HCT116 (cell line): ENCODE data around the gene SAMD4A. TPM values are rescaled to one million over a fixed set of nuclear protein-coding genes. Genes with fewer than 3 reads are reported as not detected.

Experiments
- ATAC-seq: fragments of 200-7000 bp; cut with Tn5 transposase; 2 replicates; pipeline ENCODE4 v1.9.1; 2020; ENCODE audit warnings: mild to moderate bottlenecking, moderate library complexity
- BruUV-seq: library from RNA; stranded (reverse); fragments of 400-500 nt; replicated peaks from 2 replicates; lab custom pipeline; 2021; lab: Mats Ljungman, UMichigan
- CTCF ChIA-PET: fragments of 300-600 bp; sonication (Branson Sonifier 250); formaldehyde crosslinking; loops from one replicate; lab custom pipeline; 2021; ENCODE audit warnings: antibody characterized with exemption; lab: Charles Lee
- POLR2A ChIA-PET: fragments of 300-600, 350-600 bp; sonication (Branson Sonifier 250); formaldehyde crosslinking; loops from one replicate; lab custom pipeline; 2021; ENCODE audit warnings: antibody characterized with exemption; lab: Charles Lee
- RAD21 ChIA-PET, 2 experiments: fragments of 300-600 bp; sonication (Branson Sonifier 250); formaldehyde crosslinking; loops; one replicate each; lab custom pipeline; 2023; ENCODE audit warnings: low total read pairs in 2 of 2; ENCODE audit not compliant: uncharacterized antibody in 2 of 2, unreplicated experiment in 2 of 2, low non-redundant PET in 1 of 2; lab: Charles Lee
- DNase-seq: peaks from one replicate; pipeline ENCODE4 v3.0.0-alpha.2; 2010; ENCODE audit warnings: low read depth, low spot score
- H2AFZ ChIP-seq: fragments of 200-600 bp; shearing (Covaris generic), sonication (generic); 2 replicates; pipeline ENCODE4 v1.6.1; 2017; ENCODE audit warnings: low read depth, mixed run types, mixed read lengths, antibody characterized with exemption, low read length; ENCODE audit not compliant: poor library complexity, severe bottlenecking
- H3K27ac ChIP-seq: 2 replicates; pipeline ENCODE4 v1.5.1; 2012; ENCODE audit warnings: low read depth, low read length
- H3K27me3 ChIP-seq: fragments of 200-600 bp; sonication (generic); 2 replicates; pipeline ENCODE4 v1.6.1; 2016; ENCODE audit warnings: mixed run types, low read length, mixed read lengths; ENCODE audit not compliant: insufficient read depth
- H3K36me3 ChIP-seq, 2 experiments: fragments of 200-500 bp in 1 of 2; fragments of 200-600 bp in 1 of 2; sonication (Bioruptor generic) in 1 of 2; sonication (generic) in 1 of 2; 2 replicates each; pipeline versions ENCODE4 v1.5.1 to v1.6.1; 2014 to 2016; ENCODE audit warnings: low read length in 2 of 2, inconsistent platforms in 1 of 2, mixed read lengths in 1 of 2, mixed run types in 1 of 2; ENCODE audit not compliant: insufficient read depth in 2 of 2, control insufficient read depth in 1 of 2
- H3K4me1 ChIP-seq, 2 experiments: fragments of 200-600 bp in 1 of 2; sonication (generic) in 1 of 2; 2 replicates each; pipeline versions ENCODE4 v1.5.1 to v1.6.1; 2012 to 2017; ENCODE audit warnings: low read length in 2 of 2, inconsistent platforms in 1 of 2, mild to moderate bottlenecking in 1 of 2, mixed read lengths in 1 of 2, mixed run types in 1 of 2, moderate library complexity in 1 of 2; ENCODE audit not compliant: insufficient read depth in 2 of 2, control insufficient read depth in 1 of 2
- H3K4me2 ChIP-seq: fragments of 200-600 bp; sonication (generic); 2 replicates; pipeline ENCODE4 v1.6.1; 2017; ENCODE audit warnings: mixed run types, low read length, mixed read lengths
- H3K4me3 ChIP-seq, 2 experiments: fragments of 200-600 bp in 1 of 2; sonication (generic) in 1 of 2; replicated peaks in 1 of 2; 2 replicates each; pipeline ENCODE4 v1.5.1; 2011 to 2016; ENCODE audit warnings: low read length in 2 of 2, control low read depth in 1 of 2, low read depth in 1 of 2, mild to moderate bottlenecking in 1 of 2, mixed read lengths in 1 of 2, mixed run types in 1 of 2
- H3K79me2 ChIP-seq: fragments of 200-600 bp; sonication (generic); 2 replicates; pipeline ENCODE4 v1.6.1; 2017; ENCODE audit warnings: mild to moderate bottlenecking, mixed run types, low read length, moderate library complexity, mixed read lengths; ENCODE audit not compliant: insufficient read depth
- H3K9ac ChIP-seq: fragments of 200-600 bp; sonication (generic); 2 replicates; pipeline ENCODE4 v1.6.1; 2016; ENCODE audit warnings: low read length, mixed read lengths
- H3K9me2 ChIP-seq: fragments of 200-600 bp; sonication (generic), shearing (Covaris generic); 2 replicates; pipeline ENCODE4 v1.6.1; 2017; ENCODE audit warnings: mixed run types, mild to moderate bottlenecking, moderate library complexity; ENCODE audit not compliant: insufficient read depth
- H3K9me3 ChIP-seq, 2 experiments: fragments of 200-500 bp in 1 of 2; fragments of 200-600 bp in 1 of 2; sonication (Bioruptor generic) in 1 of 2; sonication (generic) in 1 of 2; 2 replicates each; pipeline ENCODE4 v1.6.1; 2014 to 2017; ENCODE audit warnings: low read length in 2 of 2, mixed read lengths in 2 of 2, inconsistent platforms in 1 of 2, low read depth in 1 of 2, mild to moderate bottlenecking in 1 of 2, mixed run types in 1 of 2, moderate library complexity in 1 of 2; ENCODE audit not compliant: control insufficient read depth in 1 of 2, insufficient read depth in 1 of 2
- H4K20me1 ChIP-seq: fragments of 200-600 bp; sonication (generic), shearing (Covaris generic); 2 replicates; pipeline ENCODE4 v1.6.1; 2017; ENCODE audit warnings: mixed run types, mild to moderate bottlenecking, moderate library complexity; ENCODE audit not compliant: insufficient read depth
- ATF3 ChIP-seq: IDR thresholded peaks from 2 replicates; pipeline ENCODE4 v1.6.1; 2012
- CEBPB ChIP-seq: IDR thresholded peaks from 2 replicates; pipeline ENCODE4 v1.6.1; 2012; ENCODE audit warnings: low read depth
- ELF1 ChIP-seq: IDR thresholded peaks from 2 replicates; pipeline ENCODE4 v1.6.1; 2012; ENCODE audit warnings: low read depth, borderline replicate concordance
- JUND ChIP-seq: IDR thresholded peaks from 2 replicates; pipeline ENCODE4 v1.6.1; 2012
- MAX ChIP-seq: IDR thresholded peaks from 2 replicates; pipeline ENCODE4 v1.6.1; 2012
- RAD21 ChIP-seq: IDR thresholded peaks from 2 replicates; pipeline ENCODE4 v1.6.1; 2012; ENCODE audit warnings: low read depth, mild to moderate bottlenecking
- SP1 ChIP-seq: IDR thresholded peaks from 2 replicates; pipeline ENCODE4 v1.6.1; 2012; ENCODE audit warnings: low read depth
- SRF ChIP-seq: IDR thresholded peaks from 2 replicates; pipeline ENCODE4 v1.6.1; 2012; ENCODE audit warnings: low read depth
- intact Hi-C: fragments of 100-400 bp; cut with micrococcal nuclease; formaldehyde crosslinking; loops from 2 replicates; pipeline ENCODE4 v1.10.0; 2022
- total RNA-seq: library from RNA; stranded (reverse); gene quantifications from one replicate; pipeline ENCODE4 v1.2.1, GENCODE V29; 2021; ENCODE audit not compliant: unreplicated experiment

SAMD4A gene
- total RNA-seq, 1 experiment from 2014 or later: 9.0 TPM

GRCh38 chr14:54673193-54674045 lies 106.5 kb downstream of the SAMD4A start:
- ATAC-seq (no peak), DNase-seq (no peak)
- ChIA-PET POLR2A (interaction anchor here (0.6 kb wide), 1 partner anchor 616 kb away, joined by 3 read pairs; no protein-coding TSS in a partner anchor), CTCF (no interaction called here), RAD21 (no interaction called here)
- intact Hi-C loops: no loop called here
- BruUV-seq: no TSS peak
- H3K27me3 ChIP-seq: no peaks in the 10 kb centered on the region
- H3K4me1 ChIP-seq: peaks cover 21 to 57% of the 10 kb centered on the region in 2 experiments
- H3K4me2 ChIP-seq: no peak overlapping the region
- TF ChIP-seq ELF1: no peak
- TF ChIP-seq JUND: no peak
- H2AFZ ChIP-seq: no peak overlapping the region
- no peaks in the 10 kb centered on the region for H3K9me3 ChIP-seq
- no peaks in the 10 kb centered on the region for H3K36me3 ChIP-seq
- H3K9me2 ChIP-seq: no peaks in the 10 kb centered on the region
- H3K4me3 ChIP-seq: no peak overlapping the region
- H3K9ac ChIP-seq: no peak overlapping the region
- H3K79me2 ChIP-seq: no peaks in the 10 kb centered on the region; the same call in 1 of the 2 replicates
- no peak overlapping the region for H3K27ac ChIP-seq
- no peaks in the 10 kb centered on the region for H4K20me1 ChIP-seq

GRCh38 chr14:54674046-54674741 lies 107.3 kb downstream of the SAMD4A start:
- TF ChIP-seq MAX (no peak), ATF3 (no peak), RAD21 (no peak), SRF (no peak), SP1 (no peak), JUND (no peak), CEBPB (no peak)
- ChIA-PET POLR2A (no interaction called here), CTCF (no interaction called here), RAD21 (no interaction called here)
- H3K36me3 ChIP-seq: no peaks in the 10 kb centered on the region
- no peak overlapping the region for H3K27ac ChIP-seq
- no peaks in the 10 kb centered on the region for H3K9me3 ChIP-seq
- H3K4me2 ChIP-seq: no peak overlapping the region
- DNase-seq: no peak
- H3K79me2 ChIP-seq: no peaks in the 10 kb centered on the region; the same call in 1 of the 2 replicates
- intact Hi-C loops: no loop called here
- no peaks in the 10 kb centered on the region for H3K27me3 ChIP-seq
- H3K9ac ChIP-seq: no peak overlapping the region
- ATAC-seq: no peak
- peaks cover 21 to 57% of the 10 kb centered on the region in 2 experiments for H3K4me1 ChIP-seq
- no peak overlapping the region for H3K4me3 ChIP-seq
- no peaks in the 10 kb centered on the region for H3K9me2 ChIP-seq
- BruUV-seq: no TSS peak
- H4K20me1 ChIP-seq: no peaks in the 10 kb centered on the region
- H2AFZ ChIP-seq: no peak overlapping the region
